ENCODE data around the gene CNOT6L. TPM values are rescaled to one million over a fixed set of nuclear protein-coding genes. Genes with fewer than 3 reads are reported as not detected.

The CNOT6L gene
- total and polyA plus RNA-seq, 2 of the 4 experiments (the other 2 are of a cell fraction): 3.5 to 21.1 TPM

GRCh38 chr4:77854431-77855111 lies 35.4 kb upstream of the CNOT6L start:
- Histone ChIP-seq H3K9ac (ENCODE audit: low read depth, low read length) (no peak overlapping the region), H2AK9ac (replicated peaks; ENCODE audit: low read depth, low read length, poor library complexity) (no peak overlapping the region), H4K20me1 (ENCODE audit: insufficient read depth, low read length) (no peaks in the 10 kb centered on the region), H3K27me3 (ENCODE audit: control insufficient read depth, insufficient read depth, low read length) (no peaks in the 10 kb centered on the region), H3K4me2 (ENCODE audit: low read depth, low read length) (no peak overlapping the region), H3K56ac (ENCODE audit: extremely low read depth, insufficient read depth, low read length) (no peak overlapping the region), H3K4me3 (ENCODE audit: insufficient read depth, low read depth, low read length) (no peak overlapping the region), H4K5ac (ENCODE audit: low read depth, low read length) (no peak overlapping the region), H2BK120ac (ENCODE audit: low read depth, low read length) (no peak overlapping the region), H2BK20ac (ENCODE audit: low read depth, low read length) (no peak overlapping the region), H3K9me1 (ENCODE audit: insufficient read depth, low read length) (no peaks in the 10 kb centered on the region), H2BK5ac (ENCODE audit: low read depth, low read length, poor library complexity, severe bottlenecking) (no peak overlapping the region), H3K4me1 (ENCODE audit: control insufficient read depth, insufficient read depth, low read length) (no peaks in the 10 kb centered on the region), H4K8ac (ENCODE audit: low read depth in 2 of 2, low read length in 2 of 2) (no peak overlapping the region), H3K14ac (replicated peaks; ENCODE audit: low read depth, low read length) (no peak overlapping the region), H3K27ac (ENCODE audit: insufficient read depth, low read length) (no peak overlapping the region), H2AK5ac (ENCODE audit: low read depth, low read length) (no peak overlapping the region), H3K4ac (ENCODE audit: low read depth, low read length) (no peak overlapping the region), H2BK15ac (ENCODE audit: low read depth, low read length) (no peak overlapping the region), H3K23ac (ENCODE audit: low read depth, low read length) (no peak overlapping the region), H3K18ac (ENCODE audit: low read depth, low read length) (no peak overlapping the region), H2AFZ (replicated peaks; ENCODE audit: low read length, poor library complexity) (no peak overlapping the region), H3K79me1 (ENCODE audit: low read depth in 1 of 2, low read length in 2 of 2) (no peaks in the 10 kb centered on the region), H3K9me3 (ENCODE audit: control insufficient read depth, insufficient read depth, low read length) (no peaks in the 10 kb centered on the region), H3K36me3 (ENCODE audit: control insufficient read depth, insufficient read depth, low read length) (no peaks in the 10 kb centered on the region), H4K91ac (ENCODE audit: insufficient read depth, low read depth, low read length) (no peak overlapping the region)
- CTCF ChIA-PET: no interaction called here
- no TSS peak for BruUV-seq (replicated peaks)
- WGBS, 2 experiments (ENCODE audit: extremely low coverage in 2 of 2, insufficient read length in 1 of 2): no CpG with 5 or more reads among the region's 7 CpGs
- in situ Hi-C loops (cut with MboI; ENCODE audit: low sequenced_read_pairs) (loop anchor here (25.0 kb wide), 1 partner anchor 467 kb away; no protein-coding TSS in a partner anchor), intact Hi-C loops (cut with micrococcal nuclease) (no loop called here), dilution Hi-C loops (cut with HindIII; ENCODE audit: low sequenced_read_pairs, unreplicated experiment) (no loop called here)
- POLR2A ChIA-PET (ENCODE audit: unreplicated experiment): no interaction called here
- TF ChIP-seq RCOR1 (IDR thresholded peaks at IDR 0.05; ENCODE audit: insufficient replicate concordance, low read length) (no peak), MXI1 (IDR thresholded peaks at IDR 0.05; ENCODE audit: borderline replicate concordance, low read depth, low read length) (no peak), RFX5 (IDR thresholded peaks at IDR 0.05; ENCODE audit: low read depth, low read length) (no peak), CHD1 (IDR thresholded peaks at IDR 0.05; ENCODE audit: low read depth, low read length) (no peak), MAFK (IDR thresholded peaks at IDR 0.05; ENCODE audit: low read depth, low read length) (no peak), SMC3 (IDR thresholded peaks at IDR 0.05; ENCODE audit: low read depth, low read length) (no peak), NFE2L2 (IDR thresholded peaks at IDR 0.05; ENCODE audit: low read depth, low read length) (no peak), FOS (IDR thresholded peaks at IDR 0.05; ENCODE audit: low read depth, low read length) (no peak), RAD21 (IDR thresholded peaks at IDR 0.05; ENCODE audit: low read length) (no peak), POLR2A (IDR thresholded peaks at IDR 0.05; ENCODE audit: low read depth, low read length) (no peak)
- ATAC-seq (ENCODE audit: low read depth) (no peak), DNase-seq (no peak)
